Measurements from ENCODE around the gene THRA.

THRA gene

DNA sequence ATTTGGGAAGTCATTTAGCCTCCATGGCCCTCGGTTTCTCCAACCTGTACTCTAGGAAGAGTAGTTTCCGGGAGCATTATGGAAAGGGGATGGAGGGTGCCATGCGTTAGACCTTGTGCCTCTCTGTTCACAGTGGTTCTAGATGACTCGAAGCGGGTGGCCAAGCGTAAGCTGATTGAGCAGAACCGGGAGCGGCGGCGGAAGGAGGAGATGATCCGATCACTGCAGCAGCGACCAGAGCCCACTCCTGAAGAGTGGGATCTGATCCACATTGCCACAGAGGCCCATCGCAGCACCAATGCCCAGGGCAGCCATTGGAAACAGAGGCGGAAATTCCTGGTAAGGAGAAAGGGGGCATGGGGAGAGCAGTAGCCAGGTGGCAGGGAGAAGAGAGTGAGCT lies 21.7 kb downstream of the THRA start:
- no peak for DNase-seq (ENCODE audit: low read depth, low spot score)

DNA sequence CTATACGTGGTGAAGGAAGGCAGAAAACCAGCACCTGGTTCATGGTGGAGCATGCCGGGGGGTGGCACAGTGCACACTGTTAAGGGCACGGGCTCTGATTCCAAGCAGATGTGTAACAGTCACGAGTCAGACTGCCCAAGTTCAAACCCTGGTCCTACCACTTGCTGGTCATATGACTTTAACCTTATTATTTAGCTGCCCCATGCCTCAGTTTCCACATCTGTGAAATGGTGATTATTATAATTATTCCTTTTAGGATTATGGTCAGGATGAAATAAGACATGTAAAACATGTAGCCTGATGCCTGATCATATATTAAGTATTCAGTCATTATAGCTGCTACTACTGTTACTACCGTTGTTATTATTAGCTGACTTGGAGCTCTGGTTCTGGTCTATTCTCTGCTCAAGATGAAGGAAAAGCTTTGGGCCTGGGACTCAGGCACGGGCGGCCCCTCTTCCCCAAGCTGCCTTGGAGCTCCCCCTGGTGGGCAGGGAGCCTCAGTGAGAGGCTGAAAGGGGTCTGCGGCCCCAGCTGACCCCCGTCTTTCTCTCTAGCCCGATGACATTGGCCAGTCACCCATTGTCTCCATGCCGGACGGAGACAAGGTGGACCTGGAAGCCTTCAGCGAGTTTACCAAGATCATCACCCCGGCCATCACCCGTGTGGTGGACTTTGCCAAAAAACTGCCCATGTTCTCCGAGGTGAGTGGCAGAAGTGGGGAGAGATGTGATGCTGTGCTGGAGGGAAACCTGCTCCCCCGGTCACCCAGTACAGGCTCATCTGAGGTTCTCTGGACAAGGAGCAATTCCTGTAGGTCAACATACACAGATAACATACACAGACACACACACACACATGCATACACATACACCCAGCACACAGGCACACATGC lies 23.6 kb downstream of the THRA start:
- DNase-seq (ENCODE audit: low read depth, low spot score) = no peak

DNA sequence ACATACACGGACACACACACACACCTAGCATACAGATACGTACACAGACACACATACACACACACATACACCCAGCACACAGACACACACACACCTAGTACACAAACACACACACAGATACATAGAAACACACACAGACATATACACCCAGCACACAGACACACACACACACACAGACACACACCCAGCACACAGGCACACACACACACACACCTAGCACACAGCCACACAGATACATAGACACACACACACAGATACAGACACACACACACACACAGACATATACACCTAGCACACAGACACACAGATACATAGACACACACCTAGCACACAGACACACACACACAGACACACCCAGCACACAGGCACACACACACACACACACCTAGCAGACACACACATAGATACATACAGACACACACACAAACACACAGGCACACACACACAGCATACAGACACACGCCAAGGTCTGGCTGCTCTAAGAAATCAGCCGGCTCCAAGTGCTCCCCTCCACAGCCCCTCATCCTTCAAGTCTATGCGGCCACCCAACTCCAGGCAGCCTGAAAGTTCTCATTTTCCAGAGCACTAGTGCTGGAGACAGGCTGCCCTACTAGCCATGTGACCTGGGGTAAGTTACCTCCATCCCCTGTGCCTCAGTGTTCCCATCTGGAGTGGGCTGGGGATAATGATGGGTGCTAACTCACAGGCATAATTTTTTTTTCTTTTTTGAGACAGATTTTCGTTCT lies 24.5 kb downstream of the THRA start:
- DNase-seq (ENCODE audit: low read depth, low spot score) = no peak

DNA sequence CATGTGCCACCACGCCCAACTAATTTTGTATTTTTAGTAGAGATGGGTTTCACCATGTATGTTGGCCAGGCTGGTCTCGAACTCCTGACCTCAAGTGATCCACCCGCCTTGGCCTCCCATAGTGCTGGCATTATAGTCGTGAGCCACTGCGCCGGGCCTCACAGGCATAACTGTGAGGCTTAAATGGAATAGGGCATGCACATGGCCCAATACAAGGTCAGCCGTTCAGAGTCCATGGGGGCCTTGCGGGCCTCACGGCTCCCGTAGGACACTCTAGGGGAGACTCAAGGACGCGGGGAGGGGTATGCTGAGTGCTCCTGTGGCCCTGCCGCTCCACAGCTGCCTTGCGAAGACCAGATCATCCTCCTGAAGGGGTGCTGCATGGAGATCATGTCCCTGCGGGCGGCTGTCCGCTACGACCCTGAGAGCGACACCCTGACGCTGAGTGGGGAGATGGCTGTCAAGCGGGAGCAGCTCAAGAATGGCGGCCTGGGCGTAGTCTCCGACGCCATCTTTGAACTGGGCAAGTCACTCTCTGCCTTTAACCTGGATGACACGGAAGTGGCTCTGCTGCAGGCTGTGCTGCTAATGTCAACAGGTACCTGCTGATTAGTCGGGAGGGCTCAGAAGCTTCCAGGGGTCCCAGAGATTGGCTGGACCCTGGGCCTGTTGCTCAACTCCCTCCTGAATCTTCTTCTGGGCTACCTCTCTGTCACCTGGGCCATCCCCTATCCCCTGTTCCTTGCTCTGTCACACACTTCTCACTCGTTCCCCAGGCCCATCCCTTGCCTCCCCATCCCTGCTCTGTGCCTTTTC lies 25.3 kb downstream of the THRA start:
- no peak for DNase-seq (ENCODE audit: low read depth, low spot score)

DNA sequence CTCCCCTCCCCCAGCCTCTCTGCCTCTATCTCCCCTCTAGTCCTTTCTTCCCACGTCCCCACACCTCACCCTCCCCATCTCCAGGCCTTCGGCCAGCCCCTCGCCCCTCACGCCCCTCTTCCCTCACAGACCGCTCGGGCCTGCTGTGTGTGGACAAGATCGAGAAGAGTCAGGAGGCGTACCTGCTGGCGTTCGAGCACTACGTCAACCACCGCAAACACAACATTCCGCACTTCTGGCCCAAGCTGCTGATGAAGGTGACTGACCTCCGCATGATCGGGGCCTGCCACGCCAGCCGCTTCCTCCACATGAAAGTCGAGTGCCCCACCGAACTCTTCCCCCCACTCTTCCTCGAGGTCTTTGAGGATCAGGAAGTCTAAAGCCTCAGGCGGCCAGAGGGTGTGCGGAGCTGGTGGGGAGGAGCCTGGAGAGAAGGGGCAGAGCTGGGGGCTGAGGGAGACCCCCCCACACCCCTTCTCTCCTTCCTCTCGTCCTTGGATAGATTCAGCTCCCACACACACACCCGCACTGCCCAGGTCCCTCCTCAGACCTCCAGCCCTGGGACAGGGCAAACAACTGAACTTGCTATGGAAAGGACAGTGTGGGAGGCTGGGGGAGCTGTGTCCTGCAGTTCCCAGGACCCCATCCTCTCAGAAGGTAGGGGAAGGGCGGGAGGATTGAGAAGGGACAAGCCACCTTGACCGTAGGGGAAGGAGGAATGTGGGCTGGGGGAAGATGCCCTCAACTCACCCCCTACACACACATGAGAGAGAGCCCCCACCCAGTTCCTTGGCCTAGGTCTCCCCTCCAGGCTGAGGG lies 26.5 kb downstream of the THRA start:
- DNase-seq (ENCODE audit: low read depth, low spot score) = no peak

DNA sequence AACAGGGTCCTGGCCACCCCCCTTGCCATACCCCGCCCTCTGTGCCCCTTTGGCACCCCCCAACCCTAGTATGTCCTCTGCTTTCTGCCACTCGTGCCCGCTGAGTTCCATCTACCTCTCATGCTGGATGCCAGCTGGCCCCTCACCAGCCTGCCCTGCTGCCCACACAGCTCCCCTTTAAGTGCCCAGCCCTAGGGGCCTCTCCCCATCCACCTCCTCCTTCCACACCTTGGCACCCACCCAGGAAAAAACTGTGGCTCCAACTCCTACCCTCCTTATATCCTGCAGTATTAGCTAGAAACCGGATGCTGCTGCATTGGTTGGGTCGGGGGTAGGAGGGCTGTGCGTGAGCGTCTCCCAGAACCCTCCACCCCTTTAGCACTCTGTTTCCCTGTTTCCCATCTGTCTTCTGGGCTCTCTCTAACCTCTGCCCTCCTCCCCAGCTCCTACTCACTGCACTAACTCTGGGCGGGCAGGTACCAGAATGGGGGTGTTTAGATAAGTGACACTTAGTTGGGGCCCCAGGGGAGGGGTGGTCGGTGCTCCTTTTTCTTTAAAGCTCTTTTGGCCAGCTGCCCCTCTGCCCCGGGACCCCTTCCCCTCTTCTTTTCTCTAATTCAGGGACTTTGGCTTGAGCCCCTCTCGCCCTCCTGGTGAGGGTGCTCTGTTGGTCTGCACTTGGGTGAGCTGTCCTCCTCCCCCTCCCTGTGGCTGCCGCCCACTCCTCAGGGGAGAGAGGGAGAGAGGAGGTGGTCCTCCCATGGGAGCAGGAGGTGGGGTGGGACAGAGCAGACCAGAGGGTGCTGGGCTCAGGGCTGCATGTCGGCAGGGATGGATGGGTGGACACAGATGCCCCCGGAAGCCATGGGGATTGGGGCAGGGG lies 27.7 kb downstream of the THRA start:
- no peak for DNase-seq (ENCODE audit: low read depth, low spot score)

DNA sequence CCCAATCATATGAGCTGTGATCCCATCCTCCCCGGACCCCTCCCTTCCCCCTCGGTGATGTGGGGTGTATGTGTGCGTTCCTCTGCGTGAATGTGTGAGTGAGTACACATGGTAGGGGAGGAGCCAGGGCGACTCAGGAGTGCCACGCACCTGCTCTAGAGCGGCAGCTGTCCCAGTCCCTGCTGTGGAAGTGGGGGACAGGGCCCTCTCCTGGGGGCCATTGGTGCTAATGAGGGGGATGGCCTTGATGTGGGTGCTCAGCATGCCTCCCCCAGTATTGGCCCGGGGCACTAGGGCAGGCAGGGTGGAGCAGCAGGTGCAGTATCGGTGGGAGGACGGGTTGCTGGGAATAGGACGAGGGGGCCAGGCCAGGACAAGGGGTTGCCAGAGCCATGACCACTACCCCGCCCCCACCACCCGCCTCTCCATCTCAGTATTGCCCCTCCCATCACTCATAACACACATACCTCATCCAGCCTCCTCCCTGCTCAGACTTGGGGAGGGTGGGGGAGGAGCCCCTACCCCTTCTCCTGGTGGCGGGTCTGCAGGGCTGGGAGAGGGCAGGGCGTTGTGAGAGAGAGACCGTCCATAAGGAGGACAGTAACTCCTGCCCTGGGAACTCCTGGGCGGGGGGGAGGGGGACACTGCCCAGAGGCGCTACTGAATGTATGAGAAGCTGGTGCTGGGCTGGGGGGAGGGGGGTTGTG lies 29.1 kb downstream of the THRA start:
- no peak for DNase-seq (ENCODE audit: low read depth, low spot score)

DNA sequence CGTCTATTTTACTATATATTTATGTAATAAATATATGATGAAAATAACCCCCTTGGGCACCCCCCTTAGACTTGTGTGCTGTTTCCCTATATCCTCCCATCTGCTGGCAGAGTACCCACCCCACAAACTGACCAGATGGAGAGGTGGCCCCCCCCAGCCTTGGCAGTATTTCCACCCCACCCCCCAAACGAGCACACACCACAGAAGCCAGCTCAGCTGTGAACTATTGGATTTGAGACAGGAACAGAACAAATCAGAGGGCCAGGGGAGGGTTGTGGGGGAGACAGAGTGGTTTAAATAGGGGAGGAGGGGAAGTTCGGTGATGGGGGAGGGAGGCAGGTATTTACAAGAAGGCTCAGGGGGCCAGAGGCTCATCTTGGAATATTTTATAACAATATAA lies 29.8 kb downstream of the THRA start:
- DNase-seq (ENCODE audit: low read depth, low spot score) = no peak

DNA sequence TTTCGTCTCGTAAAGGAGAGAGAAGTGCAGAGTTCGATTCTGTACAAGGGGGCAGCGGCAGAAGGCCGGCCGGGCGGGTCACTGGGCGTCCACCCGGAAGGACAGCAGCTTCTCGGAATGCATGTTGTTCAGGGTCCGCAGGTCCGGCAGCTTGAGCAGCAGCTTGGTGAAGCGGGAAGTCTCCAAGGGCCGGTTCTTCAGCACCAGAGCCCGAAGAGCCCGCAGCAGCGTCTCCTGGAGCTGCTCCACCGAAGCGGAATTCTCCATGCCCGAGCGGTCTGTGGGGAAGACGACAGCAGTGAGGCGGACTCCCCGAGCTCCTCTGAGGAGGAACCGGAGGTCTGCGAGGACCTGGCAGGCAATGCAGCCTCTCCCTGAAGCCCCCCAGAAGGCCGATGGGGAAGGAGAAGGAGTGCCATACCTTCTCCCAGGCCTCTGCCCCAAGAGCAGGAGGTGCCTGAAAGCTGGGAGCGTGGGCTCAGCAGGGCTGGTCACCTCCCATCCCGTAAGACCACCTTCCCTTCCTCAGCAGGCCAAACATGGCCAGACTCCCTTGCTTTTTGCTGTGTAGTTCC lies 30.3 kb downstream of the THRA start:
- DNase-seq (ENCODE audit: low read depth, low spot score) = no peak

DNA sequence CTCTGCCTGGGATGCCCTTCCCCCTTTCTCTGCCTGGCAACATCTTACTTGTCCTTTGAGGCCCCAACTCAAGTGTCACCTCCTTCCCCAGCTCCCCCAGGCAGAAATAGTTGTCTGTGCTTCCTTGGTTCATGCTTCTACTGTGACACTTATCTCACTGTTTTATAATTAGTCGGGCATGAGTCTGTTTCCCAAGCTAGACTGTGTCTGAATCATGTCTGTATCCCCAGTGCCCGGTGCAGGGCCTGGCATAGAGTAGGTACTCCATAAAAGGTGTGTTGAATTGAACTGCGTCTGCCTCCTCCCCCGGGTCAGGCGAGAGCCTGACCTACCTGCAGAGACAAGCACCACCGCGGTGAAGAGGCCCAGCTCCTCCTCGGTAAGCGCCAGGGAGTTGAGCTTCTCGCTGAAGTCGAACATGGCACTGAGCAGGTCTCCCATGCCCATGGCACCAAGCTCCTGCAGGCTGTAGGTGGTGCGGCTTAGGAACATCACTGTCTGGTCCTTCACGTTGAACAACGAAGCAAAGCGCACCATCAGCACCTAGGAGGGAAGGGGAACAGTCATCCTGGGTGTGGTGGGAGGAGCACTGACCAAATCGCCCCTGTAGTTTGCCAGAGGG lies 30.9 kb downstream of the THRA start:
- DNase-seq (ENCODE audit: low read depth, low spot score) = no peak

DNA sequence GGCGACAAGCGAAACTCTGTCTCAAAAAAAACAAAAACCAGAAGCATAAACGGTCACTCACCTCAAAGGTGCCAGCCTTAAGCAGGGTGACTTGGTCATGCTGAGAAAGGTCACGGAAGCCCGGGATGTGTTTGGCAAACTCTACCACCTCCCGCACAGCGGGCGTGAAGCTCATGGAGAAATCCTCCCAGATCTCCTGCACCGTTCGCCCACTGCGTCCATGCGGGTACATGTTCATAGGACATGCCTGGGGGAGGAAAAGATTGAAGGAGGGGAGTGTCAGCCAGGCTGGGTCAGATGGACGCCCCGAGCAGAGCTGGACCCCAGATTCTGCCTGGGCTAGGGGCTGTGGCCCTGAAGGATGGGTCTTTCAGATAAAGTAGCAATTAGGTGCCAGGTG lies 32.1 kb downstream of the THRA start:
- DNase-seq (ENCODE audit: low read depth, low spot score) = no peak

DNA sequence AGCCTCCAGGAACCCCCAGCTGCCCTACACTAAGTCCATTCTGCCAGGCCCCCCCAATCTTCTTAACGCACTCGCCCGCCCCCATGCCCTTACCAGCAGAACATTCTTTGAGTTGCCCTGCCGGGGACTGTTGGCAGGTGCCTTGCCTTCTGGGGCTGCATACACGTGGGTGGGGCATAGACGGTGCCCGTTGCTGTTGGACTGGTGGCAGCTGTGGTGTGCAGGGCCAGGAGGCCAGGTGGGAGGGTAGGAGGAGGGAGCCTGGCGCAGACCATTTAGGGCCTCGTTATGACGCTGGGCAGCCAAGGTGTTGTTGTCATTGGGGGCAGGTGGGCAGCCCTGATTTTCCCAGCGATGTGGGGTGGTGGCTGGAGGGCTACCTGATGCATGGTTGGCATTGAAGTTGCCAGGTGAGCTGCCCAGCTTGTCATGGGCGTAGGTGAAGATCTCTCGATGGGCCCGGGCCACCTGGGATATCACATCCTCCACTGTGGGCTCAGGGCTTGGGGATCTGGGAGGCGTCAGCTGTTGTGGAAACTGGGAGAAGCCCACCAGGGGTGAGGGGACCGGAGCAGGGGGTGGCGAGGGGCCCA lies 32.7 kb downstream of the THRA start:
- DNase-seq (ENCODE audit: low read depth, low spot score) = no peak

DNA sequence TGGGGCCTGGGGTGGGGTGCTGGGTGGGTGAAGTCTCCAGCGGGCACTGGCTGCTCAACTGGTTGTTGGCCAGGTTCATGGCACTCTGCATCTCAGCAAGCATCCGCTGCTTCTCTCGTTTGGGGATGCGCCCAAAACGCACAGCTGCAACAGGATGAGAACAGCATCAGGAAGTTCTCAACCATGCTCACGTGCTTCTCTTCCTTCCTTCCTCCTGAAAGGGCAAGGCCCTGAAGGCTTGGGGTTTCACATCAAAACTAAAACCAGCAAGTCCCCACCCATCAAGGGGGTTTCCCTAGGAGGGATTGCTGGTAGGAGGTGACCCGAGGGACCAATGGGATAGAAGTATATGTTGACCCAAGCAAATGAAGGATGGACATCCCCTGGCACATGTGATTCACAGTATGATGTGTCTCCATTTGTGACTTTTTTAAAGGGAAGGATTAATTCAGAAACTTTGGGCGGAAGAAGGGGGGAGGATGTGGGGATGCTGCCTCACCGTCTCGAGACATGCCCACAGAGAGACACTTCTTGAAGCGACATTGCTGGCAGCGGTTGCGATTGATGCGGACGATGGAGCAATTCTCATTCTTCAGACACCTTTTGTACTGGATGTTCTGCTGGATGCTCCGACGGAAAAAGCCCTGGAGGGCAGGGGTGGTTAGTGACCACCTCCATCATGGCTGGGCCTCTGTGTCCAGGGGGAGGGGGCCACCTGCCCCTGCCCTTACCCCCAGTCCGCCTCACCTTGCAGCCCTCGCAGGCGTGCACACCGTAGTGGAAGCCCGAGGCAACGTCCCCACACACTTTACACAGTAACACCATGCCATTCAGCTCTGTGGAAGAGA lies 33.4 kb downstream of the THRA start:
- DNase-seq (ENCODE audit: low read depth, low spot score) = no peak

DNA sequence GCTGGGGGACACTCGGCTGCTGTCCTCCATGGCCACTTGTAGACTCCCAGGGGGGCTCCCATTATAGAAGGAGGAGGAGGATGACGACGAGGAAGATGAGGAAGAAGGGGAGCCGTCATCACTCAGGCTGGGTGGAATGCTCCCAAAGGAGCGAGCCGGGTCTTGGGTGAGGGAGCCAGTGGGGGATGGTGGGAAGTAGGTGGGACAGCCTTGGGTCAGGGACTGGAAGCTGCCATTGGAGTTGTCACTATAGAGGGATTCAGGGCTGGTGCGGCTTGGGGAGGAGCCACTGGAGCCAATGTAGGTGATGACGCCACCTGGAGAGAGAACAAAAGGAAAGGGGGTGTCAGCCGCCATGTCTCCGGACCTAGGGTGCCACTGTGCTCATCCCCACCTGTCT lies 34.3 kb downstream of the THRA start:
- no peak for DNase-seq (ENCODE audit: low read depth, low spot score)

DNA sequence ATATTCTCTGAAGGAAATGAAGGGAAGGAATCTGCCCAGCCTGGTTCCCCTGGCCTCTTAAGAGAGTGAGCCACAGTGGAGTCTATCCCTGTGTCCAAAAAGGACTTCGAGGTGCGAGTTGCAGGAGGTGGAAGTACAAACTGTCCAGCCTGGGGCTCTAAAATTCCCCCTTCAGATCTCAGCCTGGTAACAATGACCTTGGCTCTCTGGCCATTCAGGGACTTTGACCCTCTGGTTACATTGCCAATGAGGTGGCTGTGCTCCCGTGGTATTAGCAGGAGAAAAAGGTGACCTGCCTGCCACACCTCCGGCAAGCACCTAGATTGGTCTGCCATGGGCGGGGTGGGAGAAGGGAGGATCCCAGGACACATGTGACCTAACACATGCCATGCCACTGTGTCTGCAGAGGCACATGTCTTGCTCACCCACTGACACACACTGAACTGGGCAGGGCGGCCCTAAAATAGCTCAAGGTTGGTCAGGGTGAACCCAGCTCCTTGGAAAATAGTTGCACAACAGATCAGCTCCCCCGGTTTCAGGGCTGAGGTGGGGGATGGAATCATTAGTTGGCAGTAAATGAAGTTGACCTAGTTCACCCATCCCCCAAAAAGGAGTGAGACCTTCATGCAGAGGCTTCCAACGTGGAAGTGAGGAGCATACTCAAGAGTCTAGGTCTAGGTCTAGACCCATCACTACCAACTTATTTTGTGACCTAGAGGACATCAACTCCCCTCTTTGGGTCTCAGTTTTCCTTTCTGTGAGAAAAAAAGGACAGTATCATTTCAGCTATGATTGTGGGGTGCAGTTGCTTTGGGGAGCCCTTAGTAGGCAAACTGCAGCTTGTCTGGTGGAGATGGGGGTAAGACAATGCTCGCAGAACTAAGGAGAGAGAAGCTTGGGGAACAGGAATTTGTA lies 35.4 kb downstream of the THRA start:
- no peak for DNase-seq (ENCODE audit: low read depth, low spot score)

DNA sequence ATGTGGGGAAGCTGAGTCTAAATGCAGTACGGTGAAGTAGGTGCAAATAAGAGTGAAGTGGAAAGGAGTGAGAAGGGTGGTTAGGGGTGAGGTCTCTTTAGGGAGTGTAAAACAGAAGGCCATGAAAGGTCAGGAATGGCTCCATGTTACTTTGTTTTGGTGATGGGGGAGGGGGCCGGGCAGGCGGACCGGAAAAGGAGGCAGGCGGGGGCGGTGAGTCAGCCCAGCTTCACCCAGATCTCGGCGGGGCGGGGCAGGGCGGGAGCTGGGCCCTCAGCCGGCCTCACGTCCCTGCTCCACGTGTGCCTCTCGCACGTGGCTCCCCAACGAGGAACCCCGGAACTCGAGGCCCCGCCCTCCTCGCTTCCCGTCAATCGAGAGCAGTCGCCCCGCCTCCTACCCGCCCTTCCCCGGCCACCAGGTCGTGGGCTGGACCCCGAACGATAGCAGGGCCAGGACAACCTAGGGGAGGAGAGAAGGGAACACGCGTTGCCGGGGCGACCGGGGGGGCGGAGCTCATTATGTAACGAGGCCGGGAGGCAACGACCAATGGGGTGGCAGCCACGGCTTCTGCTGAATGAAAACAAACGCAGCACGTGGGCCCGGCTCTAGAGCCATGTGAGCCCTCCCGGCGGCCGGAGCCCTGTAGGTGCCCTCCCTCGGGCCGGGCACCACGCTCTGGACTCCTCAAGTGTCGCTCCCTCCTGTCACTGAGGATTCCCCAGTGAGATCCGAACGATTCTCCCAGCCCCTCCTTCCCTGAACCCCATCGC lies 36.3 kb downstream of the THRA start:
- DNase-seq (ENCODE audit: low read depth, low spot score) = peak; percentile 87

Data from smooth muscle cell of the brain vasculature (primary cell).